HCT116 (cell line): ENCODE measurements around the gene OR6Q1. TPM values are rescaled to one million over a fixed set of nuclear protein-coding genes. Genes with fewer than 3 reads are reported as not detected.

Experiments used
- ATAC-seq: fragments of 200-7000 bp; cut with Tn5 transposase; 2 replicates; pipeline ENCODE4 v1.9.1; 2020; ENCODE audit warnings: mild to moderate bottlenecking, moderate library complexity
- BruUV-seq: library from RNA; stranded (reverse); fragments of 400-500 nt; replicated peaks from 2 replicates; lab custom pipeline; 2021; lab: Mats Ljungman, UMichigan
- CTCF ChIA-PET: fragments of 300-600 bp; sonication (Branson Sonifier 250); formaldehyde crosslinking; loops from one replicate; lab custom pipeline; 2021; ENCODE audit warnings: antibody characterized with exemption; lab: Charles Lee
- POLR2A ChIA-PET: fragments of 300-600, 350-600 bp; sonication (Branson Sonifier 250); formaldehyde crosslinking; loops from one replicate; lab custom pipeline; 2021; ENCODE audit warnings: antibody characterized with exemption; lab: Charles Lee
- RAD21 ChIA-PET, 2 experiments: fragments of 300-600 bp; sonication (Branson Sonifier 250); formaldehyde crosslinking; loops; one replicate each; lab custom pipeline; 2023; ENCODE audit warnings: low total read pairs in 2 of 2; ENCODE audit not compliant: uncharacterized antibody in 2 of 2, unreplicated experiment in 2 of 2, low non-redundant PET in 1 of 2; lab: Charles Lee
- DNase-seq: peaks from one replicate; pipeline ENCODE4 v3.0.0-alpha.2; 2010; ENCODE audit warnings: low read depth, low spot score
- H2AFZ ChIP-seq: fragments of 200-600 bp; shearing (Covaris generic), sonication (generic); 2 replicates; pipeline ENCODE4 v1.6.1; 2017; ENCODE audit warnings: low read depth, mixed run types, mixed read lengths, antibody characterized with exemption, low read length; ENCODE audit not compliant: poor library complexity, severe bottlenecking
- H3K27ac ChIP-seq: 2 replicates; pipeline ENCODE4 v1.5.1; 2012; ENCODE audit warnings: low read depth, low read length
- H3K27me3 ChIP-seq: fragments of 200-600 bp; sonication (generic); 2 replicates; pipeline ENCODE4 v1.6.1; 2016; ENCODE audit warnings: mixed run types, low read length, mixed read lengths; ENCODE audit not compliant: insufficient read depth
- H3K36me3 ChIP-seq, 2 experiments: fragments of 200-500 bp in 1 of 2; fragments of 200-600 bp in 1 of 2; sonication (Bioruptor generic) in 1 of 2; sonication (generic) in 1 of 2; 2 replicates each; pipeline versions ENCODE4 v1.5.1 to v1.6.1; 2014 to 2016; ENCODE audit warnings: low read length in 2 of 2, inconsistent platforms in 1 of 2, mixed read lengths in 1 of 2, mixed run types in 1 of 2; ENCODE audit not compliant: insufficient read depth in 2 of 2, control insufficient read depth in 1 of 2
- H3K4me1 ChIP-seq, 2 experiments: fragments of 200-600 bp in 1 of 2; sonication (generic) in 1 of 2; 2 replicates each; pipeline versions ENCODE4 v1.5.1 to v1.6.1; 2012 to 2017; ENCODE audit warnings: low read length in 2 of 2, inconsistent platforms in 1 of 2, mild to moderate bottlenecking in 1 of 2, mixed read lengths in 1 of 2, mixed run types in 1 of 2, moderate library complexity in 1 of 2; ENCODE audit not compliant: insufficient read depth in 2 of 2, control insufficient read depth in 1 of 2
- H3K4me2 ChIP-seq: fragments of 200-600 bp; sonication (generic); 2 replicates; pipeline ENCODE4 v1.6.1; 2017; ENCODE audit warnings: mixed run types, low read length, mixed read lengths
- H3K4me3 ChIP-seq, 2 experiments: fragments of 200-600 bp in 1 of 2; sonication (generic) in 1 of 2; replicated peaks in 1 of 2; 2 replicates each; pipeline ENCODE4 v1.5.1; 2011 to 2016; ENCODE audit warnings: low read length in 2 of 2, control low read depth in 1 of 2, low read depth in 1 of 2, mild to moderate bottlenecking in 1 of 2, mixed read lengths in 1 of 2, mixed run types in 1 of 2
- H3K79me2 ChIP-seq: fragments of 200-600 bp; sonication (generic); 2 replicates; pipeline ENCODE4 v1.6.1; 2017; ENCODE audit warnings: mild to moderate bottlenecking, mixed run types, low read length, moderate library complexity, mixed read lengths; ENCODE audit not compliant: insufficient read depth
- H3K9ac ChIP-seq: fragments of 200-600 bp; sonication (generic); 2 replicates; pipeline ENCODE4 v1.6.1; 2016; ENCODE audit warnings: low read length, mixed read lengths
- H3K9me2 ChIP-seq: fragments of 200-600 bp; sonication (generic), shearing (Covaris generic); 2 replicates; pipeline ENCODE4 v1.6.1; 2017; ENCODE audit warnings: mixed run types, mild to moderate bottlenecking, moderate library complexity; ENCODE audit not compliant: insufficient read depth
- H3K9me3 ChIP-seq, 2 experiments: fragments of 200-500 bp in 1 of 2; fragments of 200-600 bp in 1 of 2; sonication (Bioruptor generic) in 1 of 2; sonication (generic) in 1 of 2; 2 replicates each; pipeline ENCODE4 v1.6.1; 2014 to 2017; ENCODE audit warnings: low read length in 2 of 2, mixed read lengths in 2 of 2, inconsistent platforms in 1 of 2, low read depth in 1 of 2, mild to moderate bottlenecking in 1 of 2, mixed run types in 1 of 2, moderate library complexity in 1 of 2; ENCODE audit not compliant: control insufficient read depth in 1 of 2, insufficient read depth in 1 of 2
- H4K20me1 ChIP-seq: fragments of 200-600 bp; sonication (generic), shearing (Covaris generic); 2 replicates; pipeline ENCODE4 v1.6.1; 2017; ENCODE audit warnings: mixed run types, mild to moderate bottlenecking, moderate library complexity; ENCODE audit not compliant: insufficient read depth
- EGR1 ChIP-seq: IDR thresholded peaks from 2 replicates; pipeline ENCODE4 v1.6.1; 2012; ENCODE audit warnings: low read depth
- REST ChIP-seq: IDR thresholded peaks from 2 replicates; pipeline ENCODE4 v1.6.1; 2012; ENCODE audit warnings: low read depth
- SIN3A ChIP-seq: IDR thresholded peaks from 2 replicates; pipeline ENCODE4 v1.6.1; 2012; ENCODE audit warnings: low read depth
- intact Hi-C: fragments of 100-400 bp; cut with micrococcal nuclease; formaldehyde crosslinking; loops from 2 replicates; pipeline ENCODE4 v1.10.0; 2022
- total RNA-seq: library from RNA; stranded (reverse); gene quantifications from one replicate; pipeline ENCODE4 v1.2.1, GENCODE V29; 2021; ENCODE audit not compliant: unreplicated experiment
- TF ChIP-seq, protein P1 (sequence below): IDR thresholded peaks from 2 replicates; pipeline ENCODE4 v1.6.1; 2012

Gene OR6Q1
- total RNA-seq, 1 experiment from 2014 or later: not detected

GRCh38 chr11:58000699-58001098 is 30.1 kb upstream of the OR6Q1 start:
- DNase-seq: no peak
- no peak overlapping the region for H3K9ac ChIP-seq
- H3K27me3 ChIP-seq: peaks cover 12% of the 10 kb centered on the region; the same call in 1 of the 2 replicates
- no peaks in the 10 kb centered on the region for H3K4me1 ChIP-seq
- H3K9me3 ChIP-seq: no peaks in the 10 kb centered on the region
- POLR2A ChIA-PET: no interaction called here
- H3K36me3 ChIP-seq: no peaks in the 10 kb centered on the region
- TF ChIP-seq EGR1: no peak
- H4K20me1 ChIP-seq: no peaks in the 10 kb centered on the region
- no peak overlapping the region for H3K4me2 ChIP-seq
- H2AFZ ChIP-seq: no peak overlapping the region
- CTCF ChIA-PET: no interaction called here
- no TSS peak for BruUV-seq
- H3K79me2 ChIP-seq: no peaks in the 10 kb centered on the region
- no peak overlapping the region for H3K27ac ChIP-seq
- RAD21 ChIA-PET: no interaction called here
- H3K9me2 ChIP-seq: no peaks in the 10 kb centered on the region
- no peak overlapping the region for H3K4me3 ChIP-seq
- no peak for ATAC-seq
- intact Hi-C loops: no loop called here

DNA sequence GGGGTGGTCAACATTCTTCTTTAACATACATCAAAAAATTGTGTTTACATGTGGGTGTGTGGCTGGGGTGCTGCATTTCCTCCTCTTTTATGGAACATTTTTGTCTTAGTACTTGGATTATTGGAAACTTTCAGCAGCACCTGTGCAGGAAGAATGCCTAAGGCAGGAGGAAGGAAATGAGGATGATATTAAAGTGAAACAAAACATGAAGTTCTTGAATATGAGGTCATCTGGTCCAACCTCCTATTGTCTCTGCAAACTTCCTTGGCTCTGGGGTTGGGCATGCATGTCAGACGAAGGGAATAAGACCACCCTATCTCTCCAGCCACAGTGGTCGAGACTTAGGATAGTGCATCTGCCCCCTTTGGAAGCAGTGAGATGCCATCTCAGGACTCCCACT is 27.7 kb upstream of the OR6Q1 start:
- Histone ChIP-seq H3K9ac (no peak overlapping the region), H3K27me3 (peaks cover 12% of the 10 kb centered on the region; the same call in 1 of the 2 replicates), H3K4me2 (no peak overlapping the region), H4K20me1 (no peaks in the 10 kb centered on the region), H3K36me3 (no peaks in the 10 kb centered on the region), H3K4me3 (no peak overlapping the region), H3K9me2 (no peaks in the 10 kb centered on the region), H3K4me1 (no peaks in the 10 kb centered on the region), H2AFZ (no peak overlapping the region), H3K9me3 (no peaks in the 10 kb centered on the region), H3K79me2 (no peaks in the 10 kb centered on the region), H3K27ac (no peak overlapping the region)
- TF ChIP-seq, protein P1, sequence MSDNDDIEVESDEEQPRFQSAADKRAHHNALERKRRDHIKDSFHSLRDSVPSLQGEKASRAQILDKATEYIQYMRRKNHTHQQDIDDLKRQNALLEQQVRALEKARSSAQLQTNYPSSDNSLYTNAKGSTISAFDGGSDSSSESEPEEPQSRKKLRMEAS: no peak
- TF ChIP-seq REST: no peak
- no peak for TF ChIP-seq SIN3A
- intact Hi-C loops: no loop called here
- BruUV-seq: no TSS peak
- no peak for ATAC-seq
- no peak for DNase-seq
- RAD21 ChIA-PET: no interaction called here
- CTCF ChIA-PET: no interaction called here
- POLR2A ChIA-PET: no interaction called here
